GM12891 (cell line): ENCODE results near the gene MYH1.

Source experiments
- POLR2A ChIP-seq: IDR thresholded peaks from 2 replicates; pipeline ENCODE4 v1.6.1; 2011; ENCODE audit warnings: low read depth, low read length, control low read depth
- POLR2AphosphoS5 ChIP-seq: IDR thresholded peaks from 2 replicates; pipeline ENCODE4 v1.6.1; 2011; ENCODE audit warnings: low read depth, low read length, control low read depth
- POU2F2 ChIP-seq: IDR thresholded peaks from 2 replicates; pipeline ENCODE4 v1.6.1; 2011; ENCODE audit warnings: low read depth, mild to moderate bottlenecking, control low read depth, low read length, moderate library complexity
- SPI1 ChIP-seq: IDR thresholded peaks from 2 replicates; pipeline ENCODE4 v1.6.1; 2011; ENCODE audit warnings: low read depth, low read length, control low read depth
- TAF1 ChIP-seq: IDR thresholded peaks from 2 replicates; pipeline ENCODE4 v1.6.1; 2011; ENCODE audit warnings: low read depth, low read length, control low read depth

DNA sequence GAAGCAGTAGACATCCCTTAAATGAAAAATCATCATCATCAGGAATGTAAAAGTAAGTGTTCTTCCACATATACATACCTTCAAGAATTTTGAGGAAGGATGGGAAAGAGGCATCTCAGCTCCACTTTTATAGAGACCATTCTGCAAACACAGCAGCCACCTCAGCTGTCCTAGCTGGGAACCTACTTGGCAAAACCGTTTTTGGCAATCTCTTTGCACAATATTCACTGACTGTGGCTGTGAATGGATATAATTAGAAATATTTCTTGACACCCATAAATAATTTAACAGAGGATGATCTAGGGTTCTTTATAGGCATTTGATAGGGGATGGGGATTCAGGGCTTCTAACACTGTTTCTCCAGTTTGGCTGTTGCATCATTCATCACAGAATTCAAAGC, 48.9 kb downstream of the MYH1 start, which contains the start of gene MYH4:
- TF ChIP-seq POLR2A (no peak), TAF1 (no peak), POLR2AphosphoS5 (no peak), SPI1 (no peak), POU2F2 (no peak)
